ENCODE results near the gene PHKA2. TPM values are rescaled to one million over a fixed set of nuclear protein-coding genes. Genes with fewer than 3 reads are reported as not detected.

The PHKA2 gene
- total RNA-seq, 6 donors from 2014 or later: 19.2 to 74.4 (median 25.9) TPM

DNA sequence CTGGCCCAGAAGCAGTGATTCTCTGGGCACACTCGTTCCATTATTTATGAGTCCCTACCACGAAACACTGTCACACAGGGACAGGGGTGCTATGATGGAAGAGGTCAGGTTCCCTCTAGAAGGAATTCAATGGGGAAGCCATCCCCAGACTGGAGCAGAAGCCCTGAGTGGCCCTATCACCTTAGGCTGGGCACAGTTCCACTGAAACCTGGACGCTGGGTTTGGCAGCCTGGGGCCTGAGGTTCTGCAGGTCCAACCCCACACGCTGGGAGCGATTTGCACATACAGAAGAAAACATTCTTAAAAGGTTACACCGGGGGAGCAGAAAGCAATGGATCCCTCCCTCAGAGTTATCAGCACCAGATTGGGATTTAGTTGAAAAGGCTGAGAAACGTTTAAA is 63.3 kb downstream of the PHKA2 start:
- Histone ChIP-seq H3K36me3 (peaks cover 0 to 35% (median 5%) of the 10 kb centered on the region in 4 donors), H3K27ac (no peak overlapping the region), H3K4me1 (no peaks in the 10 kb centered on the region), H3K9me3 (peaks cover 0 to 14% (median 0%) of the 10 kb centered on the region in 4 donors), H3K4me3 (no peak overlapping the region), H3K27me3 (no peaks in the 10 kb centered on the region)
- ATAC-seq (ENCODE audit: low FRiP score in 2 of 2) (no peak), DNase-seq (no peak)
- TF ChIP-seq, protein P1, sequence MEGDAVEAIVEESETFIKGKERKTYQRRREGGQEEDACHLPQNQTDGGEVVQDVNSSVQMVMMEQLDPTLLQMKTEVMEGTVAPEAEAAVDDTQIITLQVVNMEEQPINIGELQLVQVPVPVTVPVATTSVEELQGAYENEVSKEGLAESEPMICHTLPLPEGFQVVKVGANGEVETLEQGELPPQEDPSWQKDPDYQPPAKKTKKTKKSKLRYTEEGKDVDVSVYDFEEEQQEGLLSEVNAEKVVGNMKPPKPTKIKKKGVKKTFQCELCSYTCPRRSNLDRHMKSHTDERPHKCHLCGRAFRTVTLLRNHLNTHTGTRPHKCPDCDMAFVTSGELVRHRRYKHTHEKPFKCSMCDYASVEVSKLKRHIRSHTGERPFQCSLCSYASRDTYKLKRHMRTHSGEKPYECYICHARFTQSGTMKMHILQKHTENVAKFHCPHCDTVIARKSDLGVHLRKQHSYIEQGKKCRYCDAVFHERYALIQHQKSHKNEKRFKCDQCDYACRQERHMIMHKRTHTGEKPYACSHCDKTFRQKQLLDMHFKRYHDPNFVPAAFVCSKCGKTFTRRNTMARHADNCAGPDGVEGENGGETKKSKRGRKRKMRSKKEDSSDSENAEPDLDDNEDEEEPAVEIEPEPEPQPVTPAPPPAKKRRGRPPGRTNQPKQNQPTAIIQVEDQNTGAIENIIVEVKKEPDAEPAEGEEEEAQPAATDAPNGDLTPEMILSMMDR (IDR thresholded peaks at IDR 0.05): no peak
- TF ChIP-seq EP300 (IDR thresholded peaks at IDR 0.05): no peak
- 85 to 94% methylated on average over 6 of the region's 7 CpGs for WGBS, 2 donors

DNA sequence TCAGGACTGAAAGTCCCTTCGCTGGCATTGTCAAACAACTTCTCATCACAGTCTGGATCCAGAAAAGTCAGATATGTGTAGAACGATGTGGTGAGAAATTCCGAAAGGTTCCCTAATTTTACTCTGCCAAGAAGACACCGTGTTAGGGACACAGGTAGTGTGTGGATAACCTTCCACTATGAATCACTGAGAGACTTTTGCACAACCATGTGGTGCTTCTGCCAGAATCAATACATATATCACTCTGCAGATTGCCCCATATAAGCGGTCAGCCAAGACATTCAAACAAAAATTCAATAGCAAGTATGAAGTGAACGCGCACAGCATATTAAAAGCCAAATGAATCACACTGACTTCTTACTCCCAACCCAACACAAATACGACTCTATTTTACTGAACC is 63.8 kb downstream of the PHKA2 start:
- peaks cover 0 to 36% (median 5%) of the 10 kb centered on the region in 4 donors for H3K36me3 ChIP-seq
- ATAC-seq (ENCODE audit: low FRiP score in 2 of 2) (no peak), DNase-seq (no peak)
- no peak overlapping the region for H3K27ac ChIP-seq
- WGBS, 2 donors: 86 to 94% methylated on average over 8 of the region's 8 CpGs
- H3K27me3 ChIP-seq: no peaks in the 10 kb centered on the region
- TF ChIP-seq POLR2AphosphoS5 (IDR thresholded peaks at IDR 0.05) (no peak), POLR2A (IDR thresholded peaks at IDR 0.05) (no peak), EP300 (IDR thresholded peaks at IDR 0.05) (no peak)
- TF ChIP-seq, protein P1 (IDR thresholded peaks at IDR 0.05): no peak
- H3K4me1 ChIP-seq: no peaks in the 10 kb centered on the region
- H3K9me3 ChIP-seq: peaks cover 0 to 14% (median 0%) of the 10 kb centered on the region in 4 donors
- no peak overlapping the region for H3K4me3 ChIP-seq

DNA sequence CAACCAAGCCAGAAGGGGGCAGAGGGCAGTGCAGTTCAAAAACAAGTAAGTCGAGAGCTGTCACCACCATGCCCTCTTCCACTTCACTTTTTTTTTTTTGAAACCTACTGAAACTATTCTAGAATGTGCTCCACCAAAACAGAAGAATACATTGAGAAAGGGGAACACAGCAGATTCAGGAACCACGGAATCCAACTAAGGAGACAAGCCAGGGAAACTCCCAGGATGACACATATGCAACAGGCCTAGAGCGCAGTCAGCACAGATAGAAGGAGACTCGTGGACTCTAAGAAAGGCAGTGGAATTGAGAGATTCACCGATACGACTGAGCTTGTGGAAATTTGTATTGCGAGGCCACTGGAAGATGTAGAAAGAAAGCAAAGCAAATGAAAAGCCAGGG is 66.1 kb downstream of the PHKA2 start:
- Histone ChIP-seq H3K9me3 (peaks cover 0 to 14% (median 0%) of the 10 kb centered on the region in 4 donors), H3K36me3 (peaks cover 0 to 22% (median 0%) of the 10 kb centered on the region in 4 donors), H3K27ac (no peak overlapping the region), H3K4me1 (no peaks in the 10 kb centered on the region), H3K27me3 (no peaks in the 10 kb centered on the region), H3K4me3 (no peak overlapping the region)
- DNase-seq (no peak), ATAC-seq (ENCODE audit: low FRiP score in 2 of 2) (no peak)
- TF ChIP-seq EP300 (IDR thresholded peaks at IDR 0.05) (no peak), POLR2A (IDR thresholded peaks at IDR 0.05) (no peak), POLR2AphosphoS5 (IDR thresholded peaks at IDR 0.05) (no peak)
- TF ChIP-seq, protein P1 (IDR thresholded peaks at IDR 0.05): no peak
- 81 to 92% methylated on average over 7 of the region's 7 CpGs for WGBS, 2 donors

DNA sequence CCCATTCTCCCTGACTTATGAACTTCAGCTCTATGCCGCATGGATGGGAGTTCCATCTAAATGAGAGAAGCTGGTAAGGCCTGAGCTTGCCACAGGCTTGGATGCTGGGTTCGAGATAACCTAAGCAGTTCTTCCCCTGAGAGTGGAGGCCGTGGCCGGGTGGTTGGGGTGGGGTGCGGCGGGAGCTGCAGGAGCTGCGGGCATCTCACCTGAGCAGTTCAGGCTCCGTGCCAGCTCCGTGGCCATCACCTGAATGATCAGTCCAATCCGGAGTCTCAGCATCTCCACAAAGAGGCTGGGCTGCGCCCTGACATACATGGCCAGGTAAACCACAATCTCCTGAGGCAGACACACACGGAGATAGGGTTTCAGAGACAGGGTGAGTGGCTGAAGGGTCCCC is 77.6 kb downstream of the PHKA2 start:
- H3K4me1 ChIP-seq: no peaks in the 10 kb centered on the region
- H3K36me3 ChIP-seq: peaks cover 0 to 48% (median 13%) of the 10 kb centered on the region in 4 donors
- DNase-seq (no peak), ATAC-seq (ENCODE audit: low FRiP score in 2 of 2) (no peak)
- no peak overlapping the region for H3K27ac ChIP-seq
- TF ChIP-seq POLR2A (IDR thresholded peaks at IDR 0.05): no peak
- TF ChIP-seq POLR2AphosphoS5 (IDR thresholded peaks at IDR 0.05): no peak
- TF ChIP-seq, protein P1 (IDR thresholded peaks at IDR 0.05): no peak
- TF ChIP-seq EP300 (IDR thresholded peaks at IDR 0.05): no peak
- H3K27me3 ChIP-seq: no peaks in the 10 kb centered on the region
- H3K9me3 ChIP-seq: no peaks in the 10 kb centered on the region
- H3K4me3 ChIP-seq: no peak overlapping the region
- 92% methylated on average over 12 of the region's 12 CpGs; no CpG with 5 or more reads in 1 of the 2 donors for WGBS, 2 donors

DNA sequence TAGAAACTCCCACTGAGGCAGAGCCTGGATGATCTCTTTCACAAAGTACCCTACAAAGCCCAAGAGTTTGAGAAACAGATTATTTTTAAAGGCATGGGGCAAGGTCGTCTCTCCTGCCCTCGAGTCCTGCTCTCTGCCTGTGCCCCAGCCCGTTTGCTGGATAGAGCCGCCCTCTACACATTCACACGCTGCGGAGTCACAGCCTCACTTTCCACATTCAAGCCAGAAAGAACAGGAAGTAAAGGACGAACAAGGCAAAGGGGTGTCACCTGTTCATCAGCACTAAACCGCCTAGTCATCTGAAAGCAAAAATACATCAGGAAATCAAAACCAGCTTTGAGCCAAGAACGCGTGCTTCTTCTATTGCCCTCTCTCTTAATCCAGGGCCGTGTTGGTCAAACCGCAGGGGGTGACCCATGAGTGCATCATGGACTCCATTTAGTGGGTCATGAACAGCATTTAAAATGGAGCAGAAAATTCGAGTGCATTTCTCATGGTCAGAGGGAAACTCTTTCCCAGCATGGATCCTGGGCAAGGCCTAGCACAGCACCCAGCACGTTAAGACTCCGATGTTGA is 83.4 kb downstream of the PHKA2 start:
- WGBS, 2 donors: 83 to 84% methylated on average over 15 of the region's 15 CpGs

More for the DNA sequence above, 83.4 kb downstream of the PHKA2 start:
- TF ChIP-seq EP300 (IDR thresholded peaks at IDR 0.05) (no peak), POLR2AphosphoS5 (IDR thresholded peaks at IDR 0.05) (no peak), POLR2A (IDR thresholded peaks at IDR 0.05) (no peak)
- TF ChIP-seq, protein P1 (IDR thresholded peaks at IDR 0.05): no peak
- H3K9me3 ChIP-seq: no peaks in the 10 kb centered on the region
- peaks cover 0 to 10% (median 5%) of the 10 kb centered on the region in 4 donors for H3K36me3 ChIP-seq
- H3K27ac ChIP-seq: no peak overlapping the region
- H3K4me3 ChIP-seq: no peak overlapping the region
- no peaks in the 10 kb centered on the region for H3K27me3 ChIP-seq
- DNase-seq (no peak), ATAC-seq (ENCODE audit: low FRiP score in 2 of 2) (no peak)
- peaks cover 0 to 7% (median 0%) of the 10 kb centered on the region in 4 donors for H3K4me1 ChIP-seq
